Activated CD4-positive, CD25-positive, alpha-beta regulatory T cell treated with anti-CD3 and anti-CD28 coated beads, Interleukin-2, amount 50 U/mL, for 72 hours (primary cell): Measurements from ENCODE around the gene LEMD2.

Source experiments
- DNase-seq: peaks from one replicate; pipeline ENCODE4 v3.0.0; 2021

LEMD2 gene

GRCh38 chr6:33732817-33733708 lies 55.9 kb downstream of the LEMD2 start:
- DNase-seq: no peak

DNA sequence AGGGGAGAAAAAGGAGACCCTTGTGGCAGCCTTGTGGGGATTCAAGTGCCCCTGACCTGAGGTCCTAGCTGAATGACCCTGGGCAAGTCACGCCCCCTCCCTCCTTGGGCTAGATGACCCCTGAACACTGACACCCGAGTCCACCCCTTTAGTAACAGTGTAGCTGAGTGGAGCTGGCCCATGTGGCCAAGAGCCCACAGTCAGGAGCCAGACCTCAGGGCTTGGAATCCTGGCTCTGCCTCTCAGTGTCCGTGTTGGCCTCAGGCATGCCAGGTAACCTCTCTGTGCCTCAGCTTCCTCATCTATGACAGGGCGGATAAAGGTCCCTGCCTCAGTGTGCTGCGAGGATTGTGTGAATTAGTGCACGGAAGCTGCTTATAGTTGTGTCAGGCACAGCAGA lies 56.5 kb downstream of the LEMD2 start:
- DNase-seq: no peak

DNA sequence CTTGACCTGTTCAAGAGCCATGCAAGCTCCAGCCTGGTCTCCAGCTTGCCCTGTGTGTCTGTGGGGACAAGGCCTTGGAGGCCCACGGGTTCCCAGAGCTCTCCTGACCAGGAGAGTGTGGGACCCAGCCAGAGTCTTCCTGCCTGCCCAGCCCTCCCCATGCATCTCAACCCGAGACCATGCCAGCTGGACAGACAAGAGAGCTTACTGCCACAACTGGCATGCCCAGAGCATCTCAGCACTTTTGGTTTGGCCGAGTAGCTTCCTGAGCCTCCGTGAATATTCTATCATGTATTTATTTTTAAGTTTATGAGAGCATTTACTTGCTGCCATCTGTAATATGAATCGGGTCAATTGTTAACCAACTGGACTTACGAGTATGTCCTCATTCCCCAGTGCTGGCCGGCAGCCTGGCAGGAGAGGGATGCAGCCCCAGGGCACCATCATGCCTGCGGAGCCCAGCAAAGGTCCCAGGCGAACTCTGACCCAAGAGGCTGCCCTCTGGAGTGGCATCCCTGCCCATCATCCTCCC lies 57.1 kb downstream of the LEMD2 start:
- no peak for DNase-seq

GRCh38 chr6:33731035-33731434 lies 57.9 kb downstream of the LEMD2 start:
- DNase-seq: no peak

- no peak for DNase-seq
Observed at GRCh38 chr6:33730611-33731010, 58.3 kb downstream of the LEMD2 start.

DNA sequence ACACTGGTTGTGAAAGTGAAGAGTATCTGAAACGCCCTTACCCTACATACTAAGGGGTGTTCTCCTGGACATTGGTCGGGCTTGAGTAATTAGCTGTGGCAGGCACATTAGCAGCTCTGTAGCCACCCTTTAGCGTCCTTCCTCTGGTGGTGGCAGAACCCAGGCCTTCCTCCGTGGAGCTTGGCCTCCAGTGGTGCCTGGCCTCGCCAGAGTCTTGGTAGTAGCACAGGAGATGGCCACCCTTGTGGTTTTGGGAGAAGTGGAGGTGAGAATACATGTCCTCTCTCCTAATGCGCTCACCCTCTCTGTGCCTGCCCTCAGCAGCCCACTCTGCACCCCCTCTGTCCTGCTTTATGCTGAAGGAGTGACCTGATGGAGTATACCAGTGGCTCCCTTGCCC lies 59.9 kb downstream of the LEMD2 start:
- DNase-seq: no peak

DNA sequence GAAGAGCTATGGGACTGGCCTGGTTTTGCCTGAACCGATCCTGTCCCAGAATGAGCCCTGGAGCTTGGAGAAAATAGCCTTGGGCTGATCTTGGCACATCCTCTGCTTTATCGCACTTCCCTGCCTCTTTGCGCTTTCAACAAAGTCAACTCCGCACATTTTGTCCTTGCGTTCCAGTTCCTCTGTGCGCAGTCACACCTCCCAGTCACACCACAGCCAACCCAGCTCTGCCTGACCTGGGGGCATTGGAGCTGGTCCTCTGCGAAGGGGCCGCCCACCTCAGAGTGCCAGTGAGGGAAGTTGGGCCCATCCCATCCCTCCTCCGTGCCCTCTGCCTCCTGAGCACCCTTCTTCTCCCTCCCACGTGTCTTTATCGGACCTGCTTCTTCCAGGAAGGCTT lies 60.5 kb downstream of the LEMD2 start:
- DNase-seq: no peak

GRCh38 chr6:33727932-33728331 lies 61.0 kb downstream of the LEMD2 start:
- DNase-seq: no peak

DNA sequence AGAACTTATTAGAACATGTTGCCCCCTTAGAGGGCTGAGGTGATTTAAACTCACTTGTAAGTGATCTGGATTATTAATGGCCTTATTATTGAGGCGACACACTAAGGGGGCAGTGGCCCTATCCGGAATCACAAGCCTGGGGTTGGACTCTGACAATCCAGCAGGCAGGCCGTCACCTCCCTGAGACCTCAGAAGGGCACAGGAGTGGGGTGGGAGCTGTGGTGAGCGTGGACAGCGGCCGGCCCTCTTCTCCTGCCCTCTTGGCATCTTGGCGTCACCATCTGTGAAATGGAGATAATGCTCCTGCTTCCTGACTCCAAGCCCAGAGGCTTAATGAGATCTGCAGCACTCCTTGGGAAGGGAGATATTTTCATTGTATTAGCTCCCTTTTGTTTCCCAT lies 61.8 kb downstream of the LEMD2 start:
- no peak for DNase-seq

GRCh38 chr6:33726696-33727095 lies 62.2 kb downstream of the LEMD2 start:
- no peak for DNase-seq

- no peak for DNase-seq
Observed at GRCh38 chr6:33725891-33726673, 62.8 kb downstream of the LEMD2 start.

- DNase-seq: no peak
Observed at GRCh38 chr6:33725222-33725621, 63.7 kb downstream of the LEMD2 start.

- DNase-seq: no peak
Observed at GRCh38 chr6:33724102-33725023, 64.6 kb downstream of the LEMD2 start.

- no peak for DNase-seq
Observed at GRCh38 chr6:33723371-33724085, 65.4 kb downstream of the LEMD2 start.

- no peak for DNase-seq
Observed at GRCh38 chr6:33722103-33722623, 66.8 kb downstream of the LEMD2 start.

DNA sequence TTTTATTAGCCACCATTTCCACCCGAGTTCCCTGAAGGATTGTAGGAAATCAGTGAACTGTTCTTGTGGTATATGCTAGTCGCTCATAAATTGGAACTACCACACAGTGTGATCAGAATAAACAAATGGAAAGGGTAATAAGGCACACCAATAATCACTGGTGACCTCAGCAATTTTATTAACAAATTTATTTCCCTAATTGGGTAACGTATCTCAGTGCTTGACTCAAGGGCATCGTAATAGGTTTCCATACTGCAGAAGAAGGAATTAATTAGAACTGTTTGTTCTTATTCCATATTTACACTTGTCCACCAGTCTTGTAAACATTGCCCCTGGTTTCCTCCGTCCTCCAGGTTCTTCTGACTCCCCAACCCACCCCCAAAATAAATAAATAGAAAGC lies 67.4 kb downstream of the LEMD2 start:
- no peak for DNase-seq
